ENCODE measurements around the gene AGMAT.

GRCh38 chr1:15633756-15634420, 49.0 kb upstream of the AGMAT start:
- TF ChIP-seq CTCF (IDR thresholded peaks at IDR 0.05) (no peak), POLR2A (IDR thresholded peaks at IDR 0.05) (no peak)

Measured in esophagus squamous epithelium (tissue), 4 donors.